Mesenchymal stem cell (in vitro differentiated cells and primary cell): Measurements from ENCODE around the gene TADA1.
A peak's percentile ranks its signal among the peaks of the same experiment; 100 is the strongest.

ENCODE experiments used
- DNase-seq: peaks from one replicate; pipeline ENCODE4 v3.0.0-alpha.2; 2013
- H2AFZ ChIP-seq: one replicate; pipeline ENCODE4 v1.6.1; 2013; ENCODE audit warnings: low read depth, mild to moderate bottlenecking, control low read depth, inconsistent platforms, low read length, moderate library complexity
- H2AK5ac ChIP-seq: 2 replicates; pipeline ENCODE4 v1.6.1; 2013; ENCODE audit warnings: low read length, moderate library complexity, mild to moderate bottlenecking, inconsistent platforms; ENCODE audit not compliant: severe bottlenecking
- H2BK120ac ChIP-seq: one replicate; pipeline ENCODE4 v1.6.1; 2013; ENCODE audit warnings: low read depth, mild to moderate bottlenecking, inconsistent platforms, low read length, moderate library complexity
- H2BK12ac ChIP-seq, 2 experiments: one replicate each; pipeline ENCODE4 v1.6.1; 2013; ENCODE audit warnings: inconsistent platforms in 2 of 2, low read length in 2 of 2, mild to moderate bottlenecking in 2 of 2, moderate library complexity in 2 of 2, control low read depth in 1 of 2
- H2BK15ac ChIP-seq: one replicate; pipeline ENCODE4 v1.6.1; 2013; ENCODE audit warnings: mild to moderate bottlenecking, low read depth, inconsistent platforms; ENCODE audit not compliant: poor library complexity, severe bottlenecking
- H2BK5ac ChIP-seq: 2 replicates; pipeline ENCODE4 v1.6.1; 2013; ENCODE audit warnings: low read depth, mild to moderate bottlenecking, low read length, control low read depth, inconsistent platforms; ENCODE audit not compliant: poor library complexity, severe bottlenecking
- H3K14ac ChIP-seq, 2 experiments: one replicate each; pipeline ENCODE4 v1.6.1; 2013; ENCODE audit warnings: inconsistent platforms in 2 of 2, low read length in 2 of 2, control low read depth in 1 of 2, mild to moderate bottlenecking in 1 of 2, moderate library complexity in 1 of 2
- H3K18ac ChIP-seq, 2 experiments: one replicate each; pipeline ENCODE4 v1.6.1; 2013; ENCODE audit warnings: inconsistent platforms in 2 of 2, low read length in 2 of 2, control low read depth in 1 of 2, low read depth in 1 of 2, mild to moderate bottlenecking in 1 of 2
- H3K23ac ChIP-seq, 2 experiments: one replicate each; pipeline ENCODE4 v1.6.1; 2013; ENCODE audit warnings: inconsistent platforms in 2 of 2, low read length in 2 of 2, mild to moderate bottlenecking in 2 of 2, moderate library complexity in 2 of 2, control low read depth in 1 of 2
- H3K27ac ChIP-seq: 2 replicates; pipeline ENCODE4 v1.5.1; 2013; ENCODE audit warnings: mild to moderate bottlenecking, moderate library complexity, low read length, control low read depth, inconsistent platforms; ENCODE audit not compliant: poor library complexity, severe bottlenecking
- H3K27me3 ChIP-seq, 2 experiments: 2 replicates each; pipeline versions ENCODE4 v1.6.1 to v1.7.0; 2013; ENCODE audit warnings: low read length in 2 of 2, mild to moderate bottlenecking in 2 of 2, moderate library complexity in 2 of 2, control low read depth in 1 of 2, inconsistent platforms in 1 of 2; ENCODE audit not compliant: control insufficient read depth in 1 of 2, insufficient read depth in 1 of 2
- H3K36me3 ChIP-seq, 2 experiments: 2 replicates each; pipeline versions ENCODE4 v1.6.1 to v1.7.0; 2013; ENCODE audit warnings: low read length in 2 of 2, control low read depth in 1 of 2, inconsistent platforms in 1 of 2, low read depth in 1 of 2, mild to moderate bottlenecking in 1 of 2; ENCODE audit not compliant: insufficient read depth in 2 of 2, control insufficient read depth in 1 of 2
- H3K4ac ChIP-seq, 2 experiments: one replicate each; pipeline ENCODE4 v1.6.1; 2013; ENCODE audit warnings: inconsistent platforms in 2 of 2, low read length in 2 of 2, mild to moderate bottlenecking in 2 of 2, moderate library complexity in 2 of 2, control low read depth in 1 of 2, low read depth in 1 of 2
- H3K4me1 ChIP-seq: 2 replicates; pipeline ENCODE4 v1.6.1; 2013; ENCODE audit warnings: low read depth, low read length, control low read depth; ENCODE audit not compliant: control insufficient read depth, insufficient read depth
- H3K4me2 ChIP-seq: 2 replicates; pipeline ENCODE4 v1.6.1; 2013; ENCODE audit warnings: low read length, mild to moderate bottlenecking, inconsistent platforms; ENCODE audit not compliant: poor library complexity, severe bottlenecking
- H3K4me3 ChIP-seq, 2 experiments: 2 replicates each; pipeline versions ENCODE4 v1.5.1 to v1.7.0; 2013; ENCODE audit warnings: low read length in 2 of 2, mild to moderate bottlenecking in 2 of 2, control low read depth in 1 of 2, low read depth in 1 of 2; ENCODE audit not compliant: insufficient read depth in 1 of 2
- H3K79me1 ChIP-seq: replicated peaks from 2 replicates; pipeline ENCODE4 v1.6.1; 2013; ENCODE audit warnings: mild to moderate bottlenecking, control low read depth, low read length, inconsistent platforms; ENCODE audit not compliant: poor library complexity, severe bottlenecking
- H3K9ac ChIP-seq: 2 replicates; pipeline ENCODE4 v1.7.0; 2013; ENCODE audit warnings: mild to moderate bottlenecking, low read length, moderate library complexity
- H3K9me3 ChIP-seq: 2 replicates; pipeline ENCODE4 v1.7.0; 2013; ENCODE audit warnings: mild to moderate bottlenecking, low read length; ENCODE audit not compliant: control insufficient read depth
- H4K8ac ChIP-seq: one replicate; pipeline ENCODE4 v1.6.1; 2013; ENCODE audit warnings: inconsistent platforms, mild to moderate bottlenecking, low read length, moderate library complexity
- H4K91ac ChIP-seq: one replicate; pipeline ENCODE4 v1.6.1; 2013; ENCODE audit warnings: mild to moderate bottlenecking, low read length, inconsistent platforms
- WGBS: methylation state at CpG from one replicate; pipeline ENCODE4 v1.1.7; 2013; ENCODE audit warnings: mixed read lengths; 5-methylcytosine and 5-hydroxymethylcytosine counted together

Gene TADA1

DNA sequence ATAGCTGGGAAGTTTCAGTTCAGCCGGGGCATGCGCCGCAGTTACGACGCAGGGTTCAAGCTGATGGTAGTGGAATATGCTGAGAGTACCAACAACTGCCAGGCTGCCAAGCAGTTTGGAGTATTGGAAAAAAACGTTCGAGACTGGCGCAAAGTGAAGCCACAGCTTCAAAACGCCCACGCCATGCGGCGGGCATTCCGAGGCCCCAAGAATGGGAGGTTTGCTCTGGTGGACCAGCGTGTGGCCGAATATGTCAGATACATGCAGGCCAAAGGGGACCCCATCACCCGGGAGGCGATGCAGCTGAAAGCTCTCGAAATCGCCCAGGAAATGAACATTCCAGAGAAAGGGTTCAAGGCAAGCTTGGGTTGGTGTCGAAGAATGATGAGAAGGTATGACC, 26.9 kb downstream of the TADA1 start:
- 98% methylated on average over 20 of the region's 20 CpGs for WGBS
- Histone ChIP-seq H3K27ac (no peak overlapping the region), H3K36me3 (peaks cover 53 to 99% of the 10 kb centered on the region in 2 experiments), H2BK15ac (no peak overlapping the region), H3K4ac (no peak overlapping the region), H3K9me3 (no peaks in the 10 kb centered on the region), H3K79me1 (peaks cover 32% of the 10 kb centered on the region), H3K4me3 (no peak overlapping the region), H2BK12ac (no peak overlapping the region), H3K27me3 (no peaks in the 10 kb centered on the region), H2AK5ac (no peak overlapping the region), H2BK120ac (no peak overlapping the region), H2BK5ac (no peak overlapping the region), H3K9ac (no peak overlapping the region), H3K14ac (no peak overlapping the region), H3K4me1 (peaks cover 2% of the 10 kb centered on the region), H4K91ac (no peak overlapping the region), H3K4me2 (no peak overlapping the region), H4K8ac (no peak overlapping the region), H2AFZ (no peak overlapping the region), H3K18ac (no peak overlapping the region), H3K23ac (no peak overlapping the region)
- no peak for DNase-seq

DNA sequence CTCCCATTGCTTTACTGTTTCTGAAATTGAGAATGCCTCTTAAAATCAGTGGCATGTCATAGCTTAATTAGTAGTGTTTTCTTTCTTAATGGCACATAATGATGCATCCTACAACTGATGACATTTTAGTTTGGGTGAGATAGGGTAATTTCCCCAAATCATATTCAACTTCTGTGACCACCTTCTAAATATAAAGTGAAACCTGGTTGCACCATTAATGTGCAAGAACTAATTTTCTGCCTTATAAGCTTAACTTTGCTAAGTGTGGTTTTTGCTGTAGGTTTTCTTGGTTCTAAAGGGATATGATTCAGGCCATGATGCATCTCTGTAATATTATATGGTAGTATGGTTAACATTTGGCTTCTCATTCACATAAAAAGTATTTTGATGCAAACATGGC, 27.9 kb downstream of the TADA1 start:
- no peaks in the 10 kb centered on the region for H3K27me3 ChIP-seq
- H2BK5ac ChIP-seq: no peak overlapping the region
- no peak for DNase-seq
- no peak overlapping the region for H2AFZ ChIP-seq
- H2BK120ac ChIP-seq: no peak overlapping the region
- H2BK12ac ChIP-seq: no peak overlapping the region
- peaks cover 60 to 99% of the 10 kb centered on the region in 2 experiments for H3K36me3 ChIP-seq
- no peak overlapping the region for H3K9ac ChIP-seq
- no peak overlapping the region for H2AK5ac ChIP-seq
- no peak overlapping the region for H4K8ac ChIP-seq
- no peak overlapping the region for H3K4ac ChIP-seq
- H3K4me1 ChIP-seq: peaks cover 8% of the 10 kb centered on the region
- H3K4me2 ChIP-seq: no peak overlapping the region
- H4K91ac ChIP-seq: no peak overlapping the region
- no peaks in the 10 kb centered on the region for H3K9me3 ChIP-seq
- no peak overlapping the region for H3K18ac ChIP-seq
- H3K14ac ChIP-seq: no peak overlapping the region
- peaks cover 39% of the 10 kb centered on the region for H3K79me1 ChIP-seq
- H3K27ac ChIP-seq: no peak overlapping the region
- H3K23ac ChIP-seq: no peak overlapping the region
- H3K4me3 ChIP-seq: no peak overlapping the region
- no peak overlapping the region for H2BK15ac ChIP-seq

DNA sequence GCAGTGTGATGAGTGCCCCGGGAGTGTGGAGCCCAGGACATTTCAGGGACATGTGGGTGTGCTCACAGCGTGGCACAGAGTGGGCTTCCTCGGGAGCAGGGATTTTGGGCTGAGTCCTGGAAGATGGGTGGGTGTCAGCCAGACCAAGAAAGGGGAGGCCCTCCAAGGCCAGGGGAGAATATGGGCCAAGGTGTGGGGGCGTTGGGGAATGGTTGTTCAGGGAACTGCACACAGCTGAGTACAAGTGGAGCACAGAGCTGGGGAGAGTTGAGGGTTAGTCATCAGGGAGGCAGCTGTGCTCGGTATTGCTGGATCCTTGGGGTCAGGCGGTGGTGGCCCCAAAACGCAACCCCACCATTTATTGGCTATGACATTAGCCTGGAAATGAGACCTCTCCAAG, 31.3 kb downstream of the TADA1 start:
- Histone ChIP-seq H3K14ac (no peak overlapping the region), H3K18ac (no peak overlapping the region), H3K4me1 (peaks cover 26% of the 10 kb centered on the region), H3K27me3 (no peaks in the 10 kb centered on the region), H3K4ac (no peak overlapping the region), H3K9ac (peak overlapping the region; percentile 44), H2BK120ac (no peak overlapping the region), H2BK15ac (no peak overlapping the region), H3K9me3 (no peaks in the 10 kb centered on the region), H2BK12ac (no peak overlapping the region), H3K4me2 (no peak overlapping the region), H3K79me1 (peaks cover 50% of the 10 kb centered on the region), H2AK5ac (peak overlapping the region; percentile 23), H4K91ac (no peak overlapping the region), H4K8ac (no peak overlapping the region), H2AFZ (no peak overlapping the region), H2BK5ac (no peak overlapping the region), H3K27ac (no peak overlapping the region), H3K23ac (peak overlapping the region in 1 of 2 experiments; percentile 27), H3K36me3 (peaks cover 68 to 89% of the 10 kb centered on the region in 2 experiments), H3K4me3 (peak overlapping the region in 1 of 2 experiments; percentile 11)
- no peak for DNase-seq
- WGBS: 96% methylated on average over 4 of the region's 7 CpGs

DNA sequence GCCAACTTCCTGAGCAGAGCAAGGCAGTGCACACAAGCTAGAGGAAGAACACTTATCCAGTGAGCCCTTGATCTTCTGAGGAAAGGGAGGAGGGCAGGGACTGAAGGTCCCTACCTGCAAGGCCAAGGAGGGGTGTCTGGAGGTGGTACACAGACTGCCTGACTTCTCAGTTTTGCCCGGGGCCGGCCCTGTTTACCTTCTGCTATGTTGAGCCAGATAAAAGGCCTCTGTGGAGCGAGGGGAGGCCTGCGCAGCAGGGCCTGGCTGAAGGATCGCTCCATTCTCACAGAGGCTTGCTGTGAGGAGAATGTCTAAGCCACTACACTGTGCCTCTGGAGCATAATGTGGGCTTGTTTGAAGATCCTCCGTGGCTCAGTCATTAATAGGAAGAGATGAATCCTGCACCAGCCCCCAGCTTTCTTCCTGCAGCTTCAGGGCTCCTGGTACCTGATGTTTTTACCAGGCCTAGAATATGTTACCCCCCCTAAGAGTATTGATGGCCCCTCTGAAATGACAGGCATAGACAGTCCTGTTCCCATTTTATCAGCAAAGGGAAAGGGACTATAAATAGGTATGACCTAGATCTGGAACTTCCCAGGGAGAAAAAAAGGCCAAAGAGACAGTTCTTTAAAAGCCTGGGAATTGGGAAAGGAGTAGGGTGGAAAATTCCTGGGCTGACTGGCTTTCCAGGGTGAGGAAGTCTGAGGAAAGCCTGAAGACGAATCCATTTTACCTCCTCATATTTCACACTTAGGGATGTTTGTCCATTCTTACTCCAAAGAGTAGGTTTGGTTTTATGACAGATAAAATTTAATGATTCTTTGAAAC, 32.1 kb downstream of the TADA1 start:
- no peak overlapping the region for H3K4me2 ChIP-seq
- no peak overlapping the region for H2AK5ac ChIP-seq
- H3K27ac ChIP-seq: no peak overlapping the region
- peaks cover 42% of the 10 kb centered on the region for H3K79me1 ChIP-seq
- H2BK5ac ChIP-seq: no peak overlapping the region
- H3K36me3 ChIP-seq: peaks cover 60 to 81% of the 10 kb centered on the region in 2 experiments
- no peak overlapping the region for H3K4ac ChIP-seq
- no peak overlapping the region for H2AFZ ChIP-seq
- no peaks in the 10 kb centered on the region for H3K9me3 ChIP-seq
- H3K18ac ChIP-seq: no peak overlapping the region
- H4K91ac ChIP-seq: no peak overlapping the region
- H3K27me3 ChIP-seq: no peaks in the 10 kb centered on the region
- no peak overlapping the region for H2BK120ac ChIP-seq
- H3K4me3 ChIP-seq: peak overlapping the region in 1 of 2 experiments; percentile 11
- no peak overlapping the region for H2BK15ac ChIP-seq
- H3K14ac ChIP-seq: no peak overlapping the region
- peak overlapping the region; percentile 44 for H3K9ac ChIP-seq
- peak; percentile 70 for DNase-seq
- H2BK12ac ChIP-seq: no peak overlapping the region
- no peak overlapping the region for H4K8ac ChIP-seq
- H3K4me1 ChIP-seq: peaks cover 27% of the 10 kb centered on the region
- WGBS: 96% methylated on average over 6 of the region's 7 CpGs
- H3K23ac ChIP-seq: peak overlapping the region in 1 of 2 experiments; percentile 57
